HG03558 (cell line): ENCODE measurements around the gene ITGA2.
"Not testable (repeated sequence)": the region's sequence is repeated elsewhere in the genome, so short reads cannot be mapped to it uniquely, and the experiment has no call there.

Experiments used
- ATAC-seq: cut with Tn5 transposase; IDR thresholded peaks from one replicate; pipeline ENCODE4 v1.9.1; 2021; ENCODE audit warnings: moderate number of reproducible peaks; ENCODE audit not compliant: unreplicated experiment; ENCODE audit errors: extremely low read depth

ITGA2 gene

DNA sequence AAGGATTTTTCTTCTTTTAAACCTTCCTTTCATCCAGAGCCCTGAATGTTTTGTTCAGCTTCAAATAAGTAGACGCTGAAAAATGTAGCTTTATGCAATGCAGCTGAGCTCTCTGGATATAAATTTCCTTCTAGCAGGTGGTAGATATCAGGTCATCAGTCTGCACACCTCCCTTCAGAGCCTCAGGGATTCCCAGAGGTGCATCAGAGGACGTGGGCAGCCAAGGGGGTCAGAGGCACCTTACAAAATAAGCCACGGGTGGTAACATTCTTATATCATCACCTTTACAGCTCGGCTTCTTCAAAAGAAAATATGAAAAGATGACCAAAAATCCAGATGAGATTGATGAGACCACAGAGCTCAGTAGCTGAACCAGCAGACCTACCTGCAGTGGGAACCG is 101.1 kb downstream of the ITGA2 start:
- ATAC-seq: no peak

DNA sequence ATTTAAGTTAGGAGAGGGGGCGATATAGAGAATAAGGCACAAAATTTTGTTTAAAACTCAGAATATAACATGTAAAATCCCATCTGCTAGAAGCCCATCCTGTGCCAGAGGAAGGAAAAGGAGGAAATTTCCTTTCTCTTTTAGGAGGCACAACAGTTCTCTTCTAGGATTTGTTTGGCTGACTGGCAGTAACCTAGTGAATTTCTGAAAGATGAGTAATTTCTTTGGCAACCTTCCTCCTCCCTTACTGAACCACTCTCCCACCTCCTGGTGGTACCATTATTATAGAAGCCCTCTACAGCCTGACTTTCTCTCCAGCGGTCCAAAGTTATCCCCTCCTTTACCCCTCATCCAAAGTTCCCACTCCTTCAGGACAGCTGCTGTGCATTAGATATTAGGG is 102.1 kb downstream of the ITGA2 start:
- ATAC-seq: no peak

GRCh38 chr5:53092242-53092641 is 103.1 kb downstream of the ITGA2 start:
- ATAC-seq: no peak

DNA sequence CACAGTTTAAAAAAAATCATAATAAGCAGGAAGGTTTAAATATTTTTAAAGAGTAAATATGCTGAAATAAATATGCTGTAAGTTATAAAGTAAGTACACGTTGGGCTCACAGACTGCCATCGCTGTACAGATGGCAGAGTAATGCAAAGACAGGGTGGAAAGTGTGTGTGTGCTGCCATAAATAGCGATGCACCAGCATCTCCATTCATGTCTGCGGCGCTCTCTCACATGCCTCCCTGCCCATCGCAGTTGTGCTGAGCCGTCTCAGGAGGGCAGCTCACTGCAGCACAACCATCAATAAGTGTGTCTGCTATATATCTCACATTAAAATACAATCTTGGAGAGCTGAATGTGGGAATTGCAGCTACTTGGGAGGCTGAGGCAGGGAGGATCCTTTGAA is 106.1 kb downstream of the ITGA2 start:
- ATAC-seq: no peak

- ATAC-seq: no peak
These were observed 106.9 kb downstream of the ITGA2 start for GRCh38 chr5:53095931-53096525.

DNA sequence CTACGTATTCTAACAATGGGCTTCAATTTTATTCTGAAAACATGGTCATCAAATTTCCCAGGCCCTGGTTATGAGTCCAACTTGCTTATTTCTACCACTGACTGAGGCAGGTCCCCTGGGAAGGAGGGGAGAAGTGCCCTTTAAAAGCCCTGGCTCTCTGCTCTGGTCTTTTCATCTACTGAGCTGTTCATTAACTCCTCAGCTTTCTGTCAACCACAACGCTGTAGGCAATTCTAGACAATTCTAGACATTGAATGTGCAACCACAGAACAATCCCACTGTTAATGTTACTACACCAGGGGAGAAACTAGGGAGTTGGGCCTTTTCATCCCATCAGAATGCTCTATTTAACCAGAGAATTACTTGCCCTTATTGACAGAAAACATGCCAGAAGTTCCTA is 110.4 kb downstream of the ITGA2 start:
- ATAC-seq: no peak

GRCh38 chr5:53100606-53101005 is 111.5 kb downstream of the ITGA2 start:
- no peak for ATAC-seq

GRCh38 chr5:53105611-53106300 is 116.6 kb downstream of the ITGA2 start:
- no peak for ATAC-seq

DNA sequence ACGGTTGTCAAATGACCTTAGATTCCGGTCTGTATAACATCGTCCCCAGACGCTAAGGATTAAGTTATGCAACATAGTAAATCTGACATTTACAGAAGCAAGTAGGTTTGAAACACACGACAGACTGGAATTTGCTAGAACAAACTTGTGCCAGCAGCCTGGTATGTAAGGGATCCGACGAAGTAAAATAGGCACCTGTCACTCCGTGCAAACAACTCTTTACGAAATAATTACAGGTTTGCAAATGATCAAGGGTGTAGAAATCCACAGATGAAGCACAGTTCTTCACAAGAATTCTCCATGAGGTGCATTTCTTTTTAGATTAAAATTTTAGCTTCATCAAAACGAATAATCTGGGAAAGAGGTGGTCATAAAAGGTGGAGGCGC is 119.9 kb downstream of the ITGA2 start:
- ATAC-seq: peak; percentile 3

DNA sequence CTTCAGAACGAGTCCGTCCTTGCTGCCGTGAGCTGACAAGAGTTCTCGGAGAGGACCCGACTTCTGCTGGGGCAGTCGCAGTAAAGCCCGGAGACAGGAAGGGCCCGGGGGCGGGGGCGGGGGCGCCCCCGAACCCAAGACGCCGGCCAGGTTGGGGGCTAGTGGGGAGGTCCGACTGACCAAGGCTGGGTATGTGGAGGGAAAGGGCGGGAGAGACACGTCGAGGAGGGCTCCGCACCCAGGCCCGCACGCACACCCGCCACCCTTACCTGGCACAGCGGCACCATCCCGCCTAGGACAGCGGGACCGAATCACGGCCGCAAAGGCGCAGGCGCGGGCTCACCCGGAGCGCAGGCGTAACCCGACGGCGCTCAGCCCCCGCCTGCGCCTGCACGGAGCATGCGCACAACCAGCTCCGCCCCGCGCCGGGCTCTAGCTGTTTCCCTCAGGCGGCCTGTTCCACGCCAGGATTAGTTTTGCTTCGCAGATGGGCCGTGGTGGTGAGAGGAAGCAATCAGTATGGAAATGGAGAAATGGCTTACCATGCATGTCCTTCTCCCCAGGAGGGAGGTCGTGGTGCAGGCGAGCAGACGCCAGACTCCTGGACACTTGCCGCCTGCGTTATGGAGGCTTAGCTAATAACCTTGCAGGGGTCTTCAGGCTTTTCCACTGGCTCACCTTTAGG is 120.4 kb downstream of the ITGA2 start, which contains the start of gene MOCS2:
Gene MOCS2 (minus strand): TSS at position 315 of the 685 bp plus-strand sequence. CDS start 2,583 bp downstream, outside the sequence.
- peak; percentile 86 for ATAC-seq

DNA sequence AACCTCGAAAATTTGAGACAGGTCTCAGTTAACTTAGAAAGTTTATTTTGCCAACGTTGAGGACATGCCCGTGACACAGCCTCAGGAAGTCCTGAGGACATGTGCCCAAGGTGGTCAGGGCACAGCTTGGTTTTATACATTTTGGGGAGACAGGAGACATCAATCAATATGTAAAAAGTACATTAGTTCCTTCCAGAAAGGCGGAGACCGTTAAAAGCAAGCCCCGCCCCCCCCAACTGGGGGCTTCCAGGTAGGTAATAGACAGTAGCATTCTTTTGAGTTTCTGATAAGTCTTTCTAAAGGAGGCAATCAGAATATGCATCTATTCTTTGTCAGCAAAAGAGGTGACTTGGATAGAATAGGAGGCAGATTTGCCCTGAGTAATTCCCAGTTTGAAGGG is 121.0 kb downstream of the ITGA2 start:
- no peak for ATAC-seq

DNA sequence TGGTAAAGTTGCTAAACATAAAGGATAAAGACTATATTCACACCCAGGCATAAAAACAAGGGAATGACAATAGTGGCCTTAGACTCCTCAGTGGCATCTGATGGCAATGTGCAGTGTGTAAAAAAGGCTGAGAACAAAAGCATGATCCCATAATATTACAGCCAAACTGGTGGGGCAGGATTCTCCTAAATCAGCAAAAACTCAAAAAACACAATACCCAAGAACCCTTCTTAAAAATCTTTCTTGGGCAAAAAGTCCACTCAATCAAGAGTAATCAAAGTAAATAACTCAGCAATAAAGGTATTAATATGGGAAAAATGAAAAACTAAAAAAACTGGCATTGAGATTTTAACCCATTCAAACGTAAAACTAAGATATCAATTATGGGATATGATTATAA is 122.0 kb downstream of the ITGA2 start:
- ATAC-seq: no peak

DNA sequence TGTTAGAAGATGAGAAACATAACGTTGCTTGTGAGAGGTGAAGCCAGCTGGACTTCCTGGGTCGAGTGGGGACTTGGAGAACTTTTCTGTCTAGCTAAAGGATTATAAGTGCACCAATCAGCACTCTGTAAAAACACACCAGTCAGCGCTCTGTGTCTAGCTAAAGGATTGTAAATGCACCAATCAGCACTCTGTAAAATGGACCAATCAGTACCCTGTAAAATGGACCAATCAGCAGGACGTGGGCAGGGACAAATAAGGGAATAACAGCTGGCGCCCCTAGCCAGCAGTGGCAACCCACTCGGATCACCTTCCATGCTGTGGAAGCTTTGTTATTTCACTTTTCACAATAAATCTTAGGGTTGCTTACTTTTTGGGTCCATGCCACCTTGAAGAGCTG is 123.2 kb downstream of the ITGA2 start:
- ATAC-seq: not testable (repeated sequence)

DNA sequence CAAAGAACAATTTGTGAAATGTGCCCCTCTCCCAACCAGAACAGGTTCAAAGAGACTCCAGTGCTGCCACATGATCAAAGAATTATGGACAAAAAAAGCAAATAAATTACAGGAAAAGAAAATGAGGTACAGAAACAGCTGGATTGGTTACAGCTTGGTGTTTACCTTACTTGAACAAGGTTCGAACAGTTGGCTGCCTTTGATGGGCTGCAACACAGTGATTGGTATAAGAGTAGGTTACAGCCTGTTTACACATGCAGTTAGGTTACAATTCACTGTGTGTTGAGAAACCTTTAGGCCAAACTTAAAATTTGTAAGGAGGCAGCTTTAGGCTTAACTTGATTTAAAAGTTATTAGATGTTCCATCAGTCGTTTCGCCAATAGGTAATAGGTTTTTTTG is 123.8 kb downstream of the ITGA2 start:
- ATAC-seq: no peak

DNA sequence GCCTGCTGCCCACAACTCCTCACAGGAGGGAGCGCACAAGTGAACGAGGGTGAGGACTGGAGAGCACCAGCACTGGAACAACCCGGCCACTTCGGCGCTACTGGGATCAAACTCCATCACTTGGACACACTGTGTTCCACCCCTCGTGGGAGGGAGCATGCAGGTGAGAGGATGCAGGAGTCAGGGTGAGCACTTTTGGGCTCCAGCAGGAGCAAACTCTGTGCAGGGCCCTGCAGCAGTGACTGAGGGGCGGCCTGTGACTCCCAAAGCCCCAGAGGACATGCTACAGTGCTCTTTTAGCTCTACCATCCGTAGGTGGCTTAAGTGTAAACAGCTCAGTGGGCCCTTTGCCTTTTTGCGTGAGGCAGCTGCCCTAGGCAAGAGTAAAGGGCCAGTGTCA is 124.8 kb downstream of the ITGA2 start:
- ATAC-seq: no peak

DNA sequence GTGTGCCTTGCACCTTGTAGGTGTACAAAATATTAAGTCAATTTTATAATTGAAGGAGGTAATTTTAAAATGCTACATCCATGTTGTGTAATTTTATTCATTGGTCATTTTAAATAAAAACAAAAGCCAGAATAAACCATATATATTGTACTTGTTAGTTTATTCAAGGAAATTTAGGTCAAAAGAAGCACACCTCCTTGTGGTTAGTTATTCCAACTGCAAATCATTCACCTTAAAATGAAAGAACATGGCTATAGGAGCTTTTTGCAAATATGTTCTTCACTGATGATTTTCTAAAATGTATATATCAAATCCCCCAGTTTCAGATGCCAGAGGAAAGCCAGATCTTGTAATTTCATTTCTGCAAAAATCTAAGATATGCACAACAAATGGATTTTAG is 125.8 kb downstream of the ITGA2 start:
- ATAC-seq: no peak

DNA sequence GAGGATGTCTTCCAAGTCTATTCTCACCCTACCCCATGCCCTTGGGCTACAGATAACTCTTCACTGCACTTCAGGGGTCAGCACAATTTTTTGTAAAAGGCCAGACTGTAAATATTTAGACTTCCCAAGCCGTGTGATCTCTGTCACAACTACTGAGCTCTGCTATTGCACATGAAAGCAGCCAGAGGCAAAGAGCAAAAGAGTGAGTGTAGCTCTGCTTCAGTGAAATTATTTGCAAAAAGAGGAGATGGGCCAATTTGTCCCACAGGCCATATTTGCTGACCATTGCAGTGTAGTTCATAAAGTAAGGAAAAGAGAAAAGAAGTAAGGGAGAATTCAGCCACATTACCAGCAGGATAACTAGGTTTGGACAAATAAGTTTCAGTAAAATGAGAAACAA is 127.4 kb downstream of the ITGA2 start:
- no peak for ATAC-seq

DNA sequence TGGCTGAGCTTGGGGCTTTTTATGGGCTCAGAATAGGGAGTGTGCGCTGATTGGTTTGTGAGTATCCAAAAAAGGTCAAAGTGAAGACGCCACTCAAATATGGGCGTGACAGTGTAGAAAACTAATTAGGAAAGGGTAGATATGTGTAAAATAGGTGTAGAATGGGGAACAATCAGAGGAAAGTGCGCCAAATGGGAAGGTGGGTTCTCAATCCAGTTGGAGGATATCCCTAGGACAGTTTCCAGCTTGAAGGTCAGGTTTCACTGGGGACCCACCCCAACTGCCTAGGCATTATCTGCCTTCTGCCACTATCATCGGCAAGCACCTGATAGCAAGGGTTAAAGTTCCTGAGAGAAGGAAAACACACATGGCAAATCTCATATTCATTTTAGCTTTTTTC is 129.7 kb downstream of the ITGA2 start:
- ATAC-seq: no peak

- ATAC-seq: no peak
These were observed 131.0 kb downstream of the ITGA2 start for GRCh38 chr5:53120165-53120564.

DNA sequence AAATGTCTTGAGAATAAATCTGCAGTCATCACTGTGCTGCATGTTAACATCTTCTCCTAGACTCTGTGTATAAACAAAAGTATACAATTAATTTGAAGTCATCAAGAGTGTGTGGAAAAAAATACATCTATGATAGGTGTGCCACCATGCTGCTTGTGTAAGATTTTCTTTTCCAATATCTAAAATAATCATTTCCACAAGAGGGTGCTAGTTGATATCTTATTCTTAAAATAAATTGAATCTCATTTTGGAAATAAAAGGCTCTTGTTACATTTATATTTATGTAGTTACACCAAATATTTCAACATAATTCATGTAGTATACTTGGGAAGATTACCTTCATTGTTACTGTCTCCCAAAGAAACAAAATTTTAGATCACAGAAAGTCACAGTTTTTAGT is 134.6 kb downstream of the ITGA2 start:
- ATAC-seq: no peak

GRCh38 chr5:53126521-53126920 is 137.4 kb downstream of the ITGA2 start:
- no peak for ATAC-seq

GRCh38 chr5:53127107-53127506 is 138.0 kb downstream of the ITGA2 start:
- ATAC-seq: no peak
